Karpas-422 (cell line): Measurements from ENCODE around the gene SRGAP1. TPM values are rescaled to one million over a fixed set of nuclear protein-coding genes. Genes with fewer than 3 reads are reported as not detected.

Source experiments
- DNase-seq: peaks from one replicate; pipeline ENCODE4 v3.0.0-alpha.2; 2015
- H2AFZ ChIP-seq: fragments of 200-600 bp; sonication (generic); 2 replicates; pipeline ENCODE4 v1.6.1; 2014; ENCODE audit warnings: antibody characterized with exemption, low read length, mixed read lengths
- H3K27ac ChIP-seq: fragments of 200-600 bp; sonication (generic); 2 replicates; pipeline ENCODE4 v1.5.1; 2014; ENCODE audit warnings: mild to moderate bottlenecking, low read length, moderate library complexity
- H3K27me3 ChIP-seq: fragments of 200-600 bp; sonication (generic); 2 replicates; pipeline ENCODE4 v1.6.1; 2014; ENCODE audit warnings: low read length, mixed read lengths
- H3K36me3 ChIP-seq: fragments of 200-600 bp; sonication (generic); 2 replicates; pipeline ENCODE4 v1.6.1; 2014; ENCODE audit warnings: low read length, mixed read lengths; ENCODE audit not compliant: insufficient read depth
- H3K4me1 ChIP-seq: fragments of 200-600 bp; sonication (generic); 2 replicates; pipeline ENCODE4 v1.6.1; 2014; ENCODE audit warnings: mild to moderate bottlenecking, low read length, mixed read lengths
- H3K4me2 ChIP-seq: fragments of 200-600 bp; sonication (generic); 2 replicates; pipeline ENCODE4 v1.6.1; 2014; ENCODE audit warnings: low read length, low read depth, mild to moderate bottlenecking; ENCODE audit not compliant: poor library complexity, severe bottlenecking
- H3K4me3 ChIP-seq: fragments of 200-600 bp; sonication (generic); 2 replicates; pipeline ENCODE4 v1.5.1; 2014; ENCODE audit warnings: mild to moderate bottlenecking, antibody characterized with exemption, low read length, mixed read lengths
- H3K79me2 ChIP-seq: fragments of 200-600 bp; sonication (generic); 2 replicates; pipeline ENCODE4 v1.6.1; 2014; ENCODE audit warnings: mild to moderate bottlenecking, low read length, mixed read lengths
- H3K9ac ChIP-seq: fragments of 200-600 bp; sonication (generic); 2 replicates; pipeline ENCODE4 v1.6.0; 2014; ENCODE audit warnings: low read length
- H3K9me2 ChIP-seq: fragments of 200-600 bp; sonication (generic), shearing (Covaris generic); replicated peaks from 2 replicates; pipeline ENCODE4 v1.6.0; 2014; ENCODE audit warnings: mild to moderate bottlenecking, low read length, moderate library complexity; ENCODE audit not compliant: insufficient read depth
- H3K9me3 ChIP-seq: fragments of 300-700, 200-600 bp; sonication (generic); 2 replicates; pipeline ENCODE4 v1.6.1; 2014; ENCODE audit warnings: low read length, mixed read lengths
- H4K20me1 ChIP-seq: fragments of 200-600 bp; sonication (generic); 2 replicates; pipeline ENCODE4 v1.6.1; 2014; ENCODE audit warnings: mild to moderate bottlenecking, antibody characterized with exemption, low read length, low read depth; ENCODE audit not compliant: insufficient read depth
- total RNA-seq: library from RNA; depleted of rRNA; stranded (reverse); fragments of >200 nt; shearing (Covaris generic); gene quantifications from 2 replicates; pipeline ENCODE4 v1.2.3, GENCODE V29; 2014; ENCODE audit warnings: low replicate concordance

The SRGAP1 gene
- total RNA-seq, 1 experiment from 2014 or later, result not detected

DNA sequence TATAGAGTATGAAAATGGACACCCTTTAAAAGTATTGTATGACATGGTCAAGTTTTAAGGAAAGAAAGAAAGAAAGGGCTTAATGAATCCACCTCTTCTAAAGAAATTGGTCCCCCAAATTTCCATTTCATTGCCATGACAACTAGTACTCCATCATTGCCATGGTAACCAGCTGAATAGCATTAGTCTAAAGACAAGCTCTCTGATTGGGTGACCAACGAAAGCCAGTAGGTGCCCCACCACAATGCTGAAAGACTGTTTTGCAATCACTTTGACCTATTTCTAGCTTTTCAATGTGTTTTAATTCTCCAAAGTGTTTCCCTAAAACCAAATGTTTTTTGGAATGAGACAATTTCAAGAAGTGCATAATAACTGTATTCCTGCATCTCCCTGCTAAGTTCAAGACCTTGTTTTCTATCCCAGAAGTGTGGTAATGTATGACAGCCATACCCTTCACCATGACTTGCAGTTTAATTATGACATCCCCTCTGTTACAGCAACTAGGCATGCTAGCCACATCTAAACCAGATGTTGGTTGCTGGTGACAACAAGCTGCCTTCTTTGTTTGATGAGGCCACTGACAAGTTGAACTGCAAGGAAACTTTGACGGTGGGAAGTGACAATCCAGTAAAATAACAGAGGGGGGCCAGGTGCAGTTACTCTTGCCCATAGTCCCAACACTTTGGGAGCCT is 330.9 kb downstream of the SRGAP1 start:
- Histone ChIP-seq H3K36me3 (no peaks in the 10 kb centered on the region), H3K4me2 (no peak overlapping the region), H3K4me3 (no peak overlapping the region), H3K27ac (no peak overlapping the region), H2AFZ (no peak overlapping the region), H3K27me3 (no peaks in the 10 kb centered on the region), H3K79me2 (no peaks in the 10 kb centered on the region), H3K9ac (no peak overlapping the region), H3K9me2 (no peaks in the 10 kb centered on the region), H3K9me3 (no peaks in the 10 kb centered on the region), H3K4me1 (peaks cover 20% of the 10 kb centered on the region), H4K20me1 (no peaks in the 10 kb centered on the region)
- peak; percentile 70 for DNase-seq

DNA sequence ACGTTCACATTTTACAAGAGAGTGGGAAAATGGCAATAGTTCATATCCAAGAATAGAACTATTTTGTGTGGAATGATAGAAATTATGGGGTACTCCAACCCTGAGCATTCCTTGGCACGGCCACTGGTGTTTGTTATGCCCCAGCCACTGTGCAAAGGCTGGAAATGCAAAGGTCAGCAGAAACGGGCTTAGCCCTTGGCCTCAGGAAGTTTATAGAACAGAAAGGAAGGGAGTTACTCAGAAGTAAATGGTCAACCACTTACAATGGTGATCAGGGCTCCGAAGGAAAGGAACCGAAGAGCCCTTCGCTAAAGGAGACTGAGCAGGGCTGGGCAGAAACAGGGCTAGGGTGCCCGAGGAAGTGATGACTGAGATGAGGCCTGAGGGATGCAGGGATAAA is 332.5 kb downstream of the SRGAP1 start:
- Histone ChIP-seq H3K27ac (no peak overlapping the region), H3K36me3 (no peaks in the 10 kb centered on the region), H4K20me1 (no peaks in the 10 kb centered on the region), H3K4me1 (peaks cover 4% of the 10 kb centered on the region), H3K9ac (no peak overlapping the region), H3K4me3 (no peak overlapping the region), H2AFZ (no peak overlapping the region), H3K27me3 (no peaks in the 10 kb centered on the region), H3K79me2 (no peaks in the 10 kb centered on the region), H3K9me2 (no peaks in the 10 kb centered on the region), H3K9me3 (no peaks in the 10 kb centered on the region), H3K4me2 (no peak overlapping the region)
- DNase-seq, result no peak

DNA sequence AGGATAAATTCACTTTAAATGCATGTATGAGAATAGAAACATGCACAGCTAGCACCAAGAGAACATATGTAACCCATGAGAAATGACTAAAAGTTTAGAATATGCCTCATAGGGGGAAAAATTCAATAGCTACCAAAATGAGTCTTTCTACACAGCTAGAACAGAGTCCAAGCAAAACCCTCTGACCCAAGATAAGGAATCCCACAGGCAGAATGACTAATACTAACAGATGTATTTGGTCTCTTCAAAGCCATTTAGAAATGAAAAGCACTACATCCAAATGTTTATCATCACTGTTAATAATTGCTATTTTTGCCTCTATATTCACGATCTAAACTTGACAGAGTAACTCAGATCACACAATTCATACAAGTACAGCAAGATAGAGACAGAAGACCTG is 333.6 kb downstream of the SRGAP1 start:
- Histone ChIP-seq H2AFZ (no peak overlapping the region), H3K79me2 (no peaks in the 10 kb centered on the region), H3K9ac (no peak overlapping the region), H3K4me3 (no peak overlapping the region), H3K9me2 (no peaks in the 10 kb centered on the region), H4K20me1 (no peaks in the 10 kb centered on the region), H3K27me3 (no peaks in the 10 kb centered on the region), H3K4me2 (no peak overlapping the region), H3K36me3 (no peaks in the 10 kb centered on the region), H3K27ac (no peak overlapping the region), H3K9me3 (no peaks in the 10 kb centered on the region), H3K4me1 (peaks cover 3% of the 10 kb centered on the region; the same call in 1 of the 2 replicates)
- DNase-seq, result no peak

DNA sequence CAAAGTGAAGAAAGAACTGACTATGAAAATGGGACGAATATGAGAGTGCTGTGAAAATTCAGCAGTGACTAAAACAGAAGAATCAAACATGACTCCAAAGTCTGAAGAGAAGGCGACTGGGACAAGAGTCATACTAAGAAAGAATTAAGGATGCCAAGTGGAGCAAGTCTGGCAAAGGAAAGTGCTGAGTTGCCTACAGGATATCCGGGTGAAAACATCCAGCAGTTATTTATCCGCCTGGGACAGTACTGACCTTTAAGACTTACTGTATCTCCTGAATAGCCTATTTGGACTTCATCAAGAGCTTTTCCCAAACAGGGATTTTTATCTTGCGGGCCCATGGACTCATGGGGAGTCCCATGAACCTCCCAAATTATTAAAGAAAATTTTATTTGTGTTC is 336.5 kb downstream of the SRGAP1 start:
- no peak overlapping the region for H3K4me2 ChIP-seq
- no peak overlapping the region for H3K27ac ChIP-seq
- H3K9me2 ChIP-seq, result no peaks in the 10 kb centered on the region
- H3K9me3 ChIP-seq, result no peaks in the 10 kb centered on the region
- no peak overlapping the region for H2AFZ ChIP-seq
- no peak overlapping the region for H3K9ac ChIP-seq
- no peak overlapping the region for H3K4me3 ChIP-seq
- no peaks in the 10 kb centered on the region for H3K4me1 ChIP-seq
- no peaks in the 10 kb centered on the region for H4K20me1 ChIP-seq
- peak; percentile 34 for DNase-seq
- H3K79me2 ChIP-seq, result no peaks in the 10 kb centered on the region
- no peaks in the 10 kb centered on the region for H3K36me3 ChIP-seq
- H3K27me3 ChIP-seq, result no peaks in the 10 kb centered on the region

DNA sequence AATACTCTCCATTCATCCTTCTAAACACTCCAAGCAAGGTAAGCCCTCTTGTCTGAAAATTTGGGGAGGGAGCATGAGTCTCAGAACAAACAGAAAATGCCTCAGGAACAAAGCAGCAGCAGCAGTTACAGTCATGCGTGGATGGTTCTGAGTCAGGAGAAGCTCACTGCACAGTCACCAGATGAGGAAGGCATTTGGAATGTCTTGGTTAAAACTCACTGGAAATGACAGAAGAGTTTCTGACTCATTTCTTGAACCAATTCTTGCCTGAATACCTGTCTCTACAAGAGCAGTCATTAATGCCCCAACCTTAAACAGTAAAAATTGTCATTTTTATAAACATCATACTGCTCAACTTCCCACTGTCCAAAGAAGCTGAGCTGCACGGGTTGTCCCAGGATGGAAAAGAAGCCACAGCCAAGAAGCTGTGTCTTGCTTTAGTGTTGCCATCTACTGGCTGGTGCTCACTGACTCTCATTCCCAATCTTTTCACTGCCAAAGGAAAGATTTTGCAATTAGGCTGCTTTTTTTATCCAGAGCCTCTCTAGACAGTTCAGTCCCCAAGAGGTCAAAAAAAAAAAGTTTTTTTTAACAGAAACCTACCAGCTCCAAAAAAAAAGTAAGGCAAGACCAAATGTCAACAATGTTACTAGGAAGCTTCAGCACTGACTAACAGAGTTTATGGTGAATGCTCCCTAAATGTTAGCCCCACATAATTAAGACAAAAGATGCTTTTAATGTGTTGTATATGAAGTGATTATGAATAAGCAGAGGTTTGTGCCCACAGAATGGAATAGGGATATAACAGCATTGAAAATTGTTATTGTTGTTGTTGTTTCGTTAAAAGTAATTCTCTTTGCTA is 337.2 kb downstream of the SRGAP1 start:
- no peaks in the 10 kb centered on the region for H3K79me2 ChIP-seq
- H4K20me1 ChIP-seq, result no peaks in the 10 kb centered on the region
- H3K27ac ChIP-seq, result no peak overlapping the region
- no peaks in the 10 kb centered on the region for H3K4me1 ChIP-seq
- no peaks in the 10 kb centered on the region for H3K27me3 ChIP-seq
- no peaks in the 10 kb centered on the region for H3K9me3 ChIP-seq
- no peak overlapping the region for H3K4me2 ChIP-seq
- DNase-seq, result peak; percentile 33
- H3K36me3 ChIP-seq, result no peaks in the 10 kb centered on the region
- H2AFZ ChIP-seq, result no peak overlapping the region
- H3K9ac ChIP-seq, result no peak overlapping the region
- H3K4me3 ChIP-seq, result no peak overlapping the region
- H3K9me2 ChIP-seq, result no peaks in the 10 kb centered on the region

DNA sequence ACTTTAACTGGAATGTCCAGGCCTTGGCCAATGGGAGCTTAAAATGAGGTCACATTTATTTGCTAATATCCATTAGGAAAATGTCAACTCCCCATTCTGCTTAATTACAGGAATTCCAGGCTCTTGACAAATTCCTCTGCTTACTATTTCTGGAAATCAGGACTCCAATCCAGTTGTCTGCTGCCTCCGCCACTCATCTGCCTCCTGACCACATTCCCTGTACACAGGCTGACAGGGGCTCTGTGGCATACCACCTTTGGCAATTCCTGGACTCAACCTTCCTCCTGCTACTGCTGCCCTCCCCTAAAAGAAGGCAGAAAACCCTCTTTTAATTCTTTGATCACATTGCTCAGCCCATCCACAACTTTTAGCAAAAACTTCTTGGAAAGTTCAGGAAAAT is 339.7 kb downstream of the SRGAP1 start:
- H3K4me3 ChIP-seq, result no peak overlapping the region
- H3K27me3 ChIP-seq, result no peaks in the 10 kb centered on the region
- H3K79me2 ChIP-seq, result no peaks in the 10 kb centered on the region
- no peaks in the 10 kb centered on the region for H4K20me1 ChIP-seq
- no peaks in the 10 kb centered on the region for H3K36me3 ChIP-seq
- H3K4me2 ChIP-seq, result no peak overlapping the region
- no peaks in the 10 kb centered on the region for H3K9me2 ChIP-seq
- no peak overlapping the region for H3K9ac ChIP-seq
- no peak for DNase-seq
- no peak overlapping the region for H2AFZ ChIP-seq
- no peaks in the 10 kb centered on the region for H3K4me1 ChIP-seq
- no peak overlapping the region for H3K27ac ChIP-seq
- H3K9me3 ChIP-seq, result no peaks in the 10 kb centered on the region

DNA sequence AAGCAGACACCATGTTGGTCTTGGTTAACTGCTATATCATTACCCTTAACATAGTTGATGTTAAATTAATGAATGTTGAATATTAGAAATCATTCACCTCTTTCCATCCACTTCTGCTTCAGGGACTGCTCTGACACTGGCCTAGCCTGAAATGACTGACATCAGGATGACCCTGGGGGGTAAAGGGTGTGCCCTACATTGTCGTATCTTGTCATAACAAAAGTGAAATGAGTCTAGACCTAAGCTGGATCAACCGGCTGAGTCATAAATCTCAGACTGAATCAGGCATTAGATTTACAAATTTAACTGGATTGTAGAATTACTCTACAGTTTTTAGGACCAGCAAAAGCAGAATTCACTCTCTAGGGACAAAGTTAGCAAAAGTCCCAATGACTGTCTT is 342.3 kb downstream of the SRGAP1 start:
- H3K9me3 ChIP-seq, result no peaks in the 10 kb centered on the region
- no peaks in the 10 kb centered on the region for H4K20me1 ChIP-seq
- H3K27ac ChIP-seq, result no peak overlapping the region
- no peak for DNase-seq
- H2AFZ ChIP-seq, result no peak overlapping the region
- peaks cover 5% of the 10 kb centered on the region for H3K4me1 ChIP-seq
- no peaks in the 10 kb centered on the region for H3K27me3 ChIP-seq
- H3K4me3 ChIP-seq, result no peak overlapping the region
- H3K36me3 ChIP-seq, result no peaks in the 10 kb centered on the region
- no peaks in the 10 kb centered on the region for H3K9me2 ChIP-seq
- H3K9ac ChIP-seq, result no peak overlapping the region
- no peaks in the 10 kb centered on the region for H3K79me2 ChIP-seq
- no peak overlapping the region for H3K4me2 ChIP-seq

DNA sequence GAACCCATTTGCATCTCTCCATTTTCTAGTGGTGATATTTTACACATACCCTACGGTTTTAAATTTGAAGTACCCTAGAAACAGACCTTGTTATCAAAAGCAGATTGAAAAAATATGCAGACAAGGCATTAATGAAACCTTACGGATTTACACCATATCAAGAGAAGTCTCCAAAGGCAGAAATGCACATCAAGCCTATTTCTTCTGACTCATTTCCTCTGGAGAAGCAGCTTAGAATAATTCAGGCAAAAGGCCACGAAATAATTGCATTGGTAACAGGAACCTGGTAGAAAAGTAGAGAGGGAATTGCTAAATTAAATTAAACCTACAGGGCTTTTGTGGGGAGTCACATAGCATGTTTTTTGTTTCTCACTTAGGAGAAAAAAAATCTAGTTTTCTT is 342.9 kb downstream of the SRGAP1 start:
- Histone ChIP-seq H3K9ac (no peak overlapping the region), H3K4me2 (no peak overlapping the region)

More for the DNA sequence above, 342.9 kb downstream of the SRGAP1 start:
- Histone ChIP-seq H3K9me3 (no peaks in the 10 kb centered on the region), H3K27me3 (no peaks in the 10 kb centered on the region), H3K4me1 (peaks cover 5% of the 10 kb centered on the region), H3K4me3 (no peak overlapping the region), H3K79me2 (no peaks in the 10 kb centered on the region), H2AFZ (no peak overlapping the region), H3K9me2 (no peaks in the 10 kb centered on the region), H4K20me1 (no peaks in the 10 kb centered on the region), H3K27ac (no peak overlapping the region), H3K36me3 (no peaks in the 10 kb centered on the region)
- DNase-seq, result no peak
